Peyer's patch (tissue), 4 donors: ENCODE results near the gene FAM83F. TPM values are rescaled to one million over a fixed set of nuclear protein-coding genes. Genes with fewer than 3 reads are reported as not detected.

ENCODE experiments used
- DNase-seq, 3 donors: peaks; one replicate each; pipeline ENCODE4 v3.0.0-alpha.2; 2017 to 2019
- H3K27ac ChIP-seq, 4 donors: fragments of 200-600 bp; sonication (generic); one replicate each; pipeline ENCODE4 v1.5.1; 2016 to 2019
- H3K27me3 ChIP-seq, 2 donors: fragments of 200-600 bp; sonication (generic); one replicate each; pipeline ENCODE4 v1.5.1; 2019
- H3K36me3 ChIP-seq, 3 donors: fragments of 200-600 bp; sonication (generic); one replicate each; pipeline ENCODE4 v1.5.1; 2016 to 2019
- H3K4me1 ChIP-seq, 4 donors: fragments of 200-600 bp; sonication (generic); one replicate each; pipeline ENCODE4 v1.5.1; 2016 to 2019
- H3K4me3 ChIP-seq, 4 donors: fragments of 200-600 bp; sonication (generic); 1 replicate in 3 of 4; 2 replicates in 1 of 4; pipeline ENCODE4 v1.5.1; 2016 to 2019; ENCODE audit warnings: mild to moderate bottlenecking in 1 of 4
- H3K9me3 ChIP-seq, 4 donors: fragments of 200-600 bp; sonication (generic); one replicate each; pipeline ENCODE4 v1.5.1; 2016 to 2019; ENCODE audit warnings: mild to moderate bottlenecking in 1 of 4
- CTCF ChIP-seq, 6 experiments: fragments of 450-650 bp in 4 of 6; fragments of 200-600 bp in 2 of 6; sonication (generic) in 1 of 6; IDR thresholded peaks; one replicate each; pipeline ENCODE4 v1.5.1; 2017 to 2019; ENCODE audit warnings: antibody characterized with exemption in 6 of 6, mild to moderate bottlenecking in 3 of 6, moderate library complexity in 1 of 6
- POLR2A ChIP-seq, 2 donors: fragments of 450-650 bp; IDR thresholded peaks; one replicate each; pipeline ENCODE4 v1.5.1; 2017; ENCODE audit warnings: antibody characterized with exemption in 2 of 2, mild to moderate bottlenecking in 2 of 2, moderate library complexity in 2 of 2
- total RNA-seq, 4 donors: library from RNA; depleted of rRNA; stranded (reverse); fragments of >200 nt; gene quantifications; one replicate each; pipeline ENCODE4 v1.1.0, GENCODE V29; 2016

Gene FAM83F
- total RNA-seq, 4 donors from 2014 or later = 9.9 to 66.0 (median 51.1) TPM

- TF ChIP-seq CTCF (IDR thresholded peaks at IDR 0.05) (no peak), POLR2A (IDR thresholded peaks at IDR 0.05) (no peak)
- DNase-seq = peak in 2 of 3 donors; percentile 30 to 34
- H3K9me3 ChIP-seq = no peaks in the 10 kb centered on the region
- H3K27ac ChIP-seq = no peak overlapping the region
- H3K36me3 ChIP-seq = peaks cover 0 to 6% (median 0%) of the 10 kb centered on the region in 3 donors
- H3K4me3 ChIP-seq = no peak overlapping the region
- H3K27me3 ChIP-seq = no peaks in the 10 kb centered on the region
- no peaks in the 10 kb centered on the region for H3K4me1 ChIP-seq
These were observed 35.4 kb downstream of the FAM83F start for GRCh38 chr22:40030026-40030757.

GRCh38 chr22:40030758-40031095 lies 36.0 kb downstream of the FAM83F start:
- H3K27me3 ChIP-seq = no peaks in the 10 kb centered on the region
- H3K9me3 ChIP-seq = no peaks in the 10 kb centered on the region
- peaks cover 0 to 6% (median 0%) of the 10 kb centered on the region in 3 donors for H3K36me3 ChIP-seq
- peak in 1 of 3 donors; percentile 36 for DNase-seq
- H3K4me1 ChIP-seq = no peaks in the 10 kb centered on the region
- TF ChIP-seq POLR2A (IDR thresholded peaks at IDR 0.05) (no peak), CTCF (IDR thresholded peaks at IDR 0.05) (no peak)
- no peak overlapping the region for H3K27ac ChIP-seq
- H3K4me3 ChIP-seq = no peak overlapping the region

GRCh38 chr22:40031766-40032470 lies 37.2 kb downstream of the FAM83F start:
- Histone ChIP-seq H3K36me3 (peaks cover 0 to 6% (median 0%) of the 10 kb centered on the region in 3 donors), H3K4me1 (no peaks in the 10 kb centered on the region), H3K27ac (no peak overlapping the region), H3K27me3 (no peaks in the 10 kb centered on the region), H3K4me3 (no peak overlapping the region), H3K9me3 (no peaks in the 10 kb centered on the region)
- DNase-seq = peak in 2 of 3 donors; percentile 40 to 41
- TF ChIP-seq CTCF (IDR thresholded peaks at IDR 0.05) = no peak
- TF ChIP-seq POLR2A (IDR thresholded peaks at IDR 0.05) = no peak

- Histone ChIP-seq H3K27ac (no peak overlapping the region), H3K9me3 (no peaks in the 10 kb centered on the region), H3K27me3 (no peaks in the 10 kb centered on the region), H3K4me3 (no peak overlapping the region), H3K36me3 (peaks cover 0 to 6% (median 0%) of the 10 kb centered on the region in 3 donors), H3K4me1 (no peaks in the 10 kb centered on the region)
- TF ChIP-seq POLR2A (IDR thresholded peaks at IDR 0.05) (no peak), CTCF (IDR thresholded peaks at IDR 0.05) (no peak)
- peak in 2 of 3 donors; percentile 37 to 42 for DNase-seq
These were observed 39.0 kb downstream of the FAM83F start for GRCh38 chr22:40033586-40034380.

- no peak overlapping the region for H3K4me3 ChIP-seq
- H3K27ac ChIP-seq = no peak overlapping the region
- H3K36me3 ChIP-seq = no peaks in the 10 kb centered on the region
- H3K27me3 ChIP-seq = no peaks in the 10 kb centered on the region
- TF ChIP-seq POLR2A (IDR thresholded peaks at IDR 0.05) (no peak), CTCF (IDR thresholded peaks at IDR 0.05) (no peak)
- no peaks in the 10 kb centered on the region for H3K9me3 ChIP-seq
- peaks cover 0 to 9% (median 0%) of the 10 kb centered on the region in 4 donors for H3K4me1 ChIP-seq
- DNase-seq = peak in 2 of 3 donors; percentile 30 to 42
These were observed 40.6 kb downstream of the FAM83F start for GRCh38 chr22:40035351-40035750.
